Liver (tissue), 9 donors: ENCODE data around the gene OTOF. TPM values are rescaled to one million over a fixed set of nuclear protein-coding genes. Genes with fewer than 3 reads are reported as not detected.

Experiments
- DNase-seq: peaks from one replicate; pipeline ENCODE4 v3.0.0-alpha.2; 2017; ENCODE audit warnings: low spot score
- H3K27ac ChIP-seq, 2 donors: one replicate each; pipeline ENCODE4 v1.7.0; 2013; ENCODE audit warnings: inconsistent platforms in 2 of 2, low read length in 2 of 2, control low read depth in 1 of 2, low read depth in 1 of 2, mild to moderate bottlenecking in 1 of 2
- H3K27me3 ChIP-seq, 4 donors: one replicate each; pipeline versions ENCODE4 v1.6.1 to v1.7.0; 2013; ENCODE audit warnings: low read length in 3 of 4, inconsistent platforms in 1 of 4, mild to moderate bottlenecking in 1 of 4, moderate library complexity in 1 of 4; ENCODE audit not compliant: control insufficient read depth in 4 of 4, insufficient read depth in 4 of 4
- H3K36me3 ChIP-seq, 4 donors: one replicate each; pipeline versions ENCODE4 v1.6.1 to v1.7.0; 2013; ENCODE audit warnings: low read length in 3 of 4, mild to moderate bottlenecking in 3 of 4, low read depth in 1 of 4, moderate library complexity in 1 of 4; ENCODE audit not compliant: control insufficient read depth in 4 of 4, insufficient read depth in 3 of 4
- H3K4me1 ChIP-seq, 4 donors: one replicate each; pipeline versions ENCODE4 v1.6.1 to v1.7.0; 2013; ENCODE audit warnings: low read length in 3 of 4, mild to moderate bottlenecking in 3 of 4, moderate library complexity in 1 of 4; ENCODE audit not compliant: control insufficient read depth in 4 of 4, insufficient read depth in 4 of 4
- H3K4me3 ChIP-seq, 3 donors: one replicate each; pipeline versions ENCODE4 v1.6.1 to v1.7.0; 2013; ENCODE audit warnings: low read length in 3 of 3, control low read depth in 1 of 3, low read depth in 1 of 3, mild to moderate bottlenecking in 1 of 3
- H3K9ac ChIP-seq, 2 donors: one replicate each; pipeline ENCODE4 v1.7.0; 2013; ENCODE audit warnings: low read length in 2 of 2, mild to moderate bottlenecking in 2 of 2, moderate library complexity in 2 of 2, control low read depth in 1 of 2, low read depth in 1 of 2
- H3K9me3 ChIP-seq, 4 donors: one replicate each; pipeline versions ENCODE4 v1.6.1 to v1.7.0; 2013; ENCODE audit warnings: low read length in 3 of 4; ENCODE audit not compliant: control insufficient read depth in 4 of 4
- EGR1 ChIP-seq, 2 donors: IDR thresholded peaks; 2 replicates each; pipeline ENCODE4 v1.6.1; 2016 to 2018; ENCODE audit warnings: antibody characterized with exemption in 2 of 2, low read depth in 2 of 2
- FOXA1 ChIP-seq: IDR thresholded peaks from 2 replicates; pipeline ENCODE4 v1.6.1; 2016; ENCODE audit warnings: antibody characterized with exemption
- HNF4G ChIP-seq: IDR thresholded peaks from 2 replicates; pipeline ENCODE4 v1.6.1; 2016; ENCODE audit warnings: antibody characterized with exemption
- JUND ChIP-seq, 2 donors: IDR thresholded peaks; 2 replicates each; pipeline ENCODE4 v1.6.1; 2016; ENCODE audit warnings: antibody characterized with exemption in 2 of 2
- REST ChIP-seq: IDR thresholded peaks from 2 replicates; pipeline ENCODE4 v1.6.1; 2016; ENCODE audit warnings: antibody characterized with exemption, mild to moderate bottlenecking
- RXRA ChIP-seq, 2 donors: IDR thresholded peaks; 2 replicates each; pipeline ENCODE4 v1.6.1; 2017 to 2018; ENCODE audit warnings: antibody characterized with exemption in 2 of 2, mild to moderate bottlenecking in 1 of 2
- SP1 ChIP-seq: IDR thresholded peaks from 2 replicates; pipeline ENCODE4 v1.6.1; 2018; ENCODE audit warnings: antibody characterized with exemption, mild to moderate bottlenecking
- YY1 ChIP-seq: IDR thresholded peaks from 2 replicates; pipeline ENCODE4 v1.6.1; 2016; ENCODE audit warnings: antibody characterized with exemption, mild to moderate bottlenecking
- ZBTB33 ChIP-seq: IDR thresholded peaks from 2 replicates; pipeline ENCODE4 v1.6.1; 2016; ENCODE audit warnings: antibody characterized with exemption
- WGBS: extraction: QIAGEN DNeasy Blood & Tissue Kit; methylation state at CpG from one replicate; pipeline ENCODE4 v1.1.7; 2013; 5-methylcytosine and 5-hydroxymethylcytosine counted together
- polyA plus RNA-seq, 2 donors: library from polyadenylated mRNA; stranded (reverse) in 1 of 2; unstranded in 1 of 2; fragments of 200-250 nt in 1 of 2; fragments of >200 nt in 1 of 2; fragmentation: Nextera tagmentation in 1 of 2; extraction: Ambion mirVana in 1 of 2; gene quantifications; one replicate each; pipeline versions ENCODE4 v1.2.1 to v1.2.3, GENCODE V29; 2013 to 2015
- total RNA-seq, 2 donors: library from RNA; depleted of rRNA; stranded (reverse); fragments of >200 nt; gene quantifications; one replicate each; pipeline ENCODE4 v1.2.3, GENCODE V29; 2014
- TF ChIP-seq, protein P1 (sequence below): IDR thresholded peaks from 2 replicates; pipeline ENCODE4 v1.6.1; 2016; ENCODE audit warnings: antibody characterized with exemption
- TF ChIP-seq, protein P2 (sequence below): fragments of 150-350 bp; IDR thresholded peaks from 2 replicates; pipeline ENCODE4 v1.5.1; 2017; ENCODE audit warnings: improper control_type of control experiment, low read depth, low read length; ENCODE audit not compliant: missing input control
- donor health status: healthy.
- donor health status: healthy.
- donor health status: healthy.
- donor health status: healthy.
- donor health status: healthy.

OTOF gene
- total and polyA plus RNA-seq, 4 donors = 0.06 to 0.28 (median 0.07) TPM; not detected in 1

DNA sequence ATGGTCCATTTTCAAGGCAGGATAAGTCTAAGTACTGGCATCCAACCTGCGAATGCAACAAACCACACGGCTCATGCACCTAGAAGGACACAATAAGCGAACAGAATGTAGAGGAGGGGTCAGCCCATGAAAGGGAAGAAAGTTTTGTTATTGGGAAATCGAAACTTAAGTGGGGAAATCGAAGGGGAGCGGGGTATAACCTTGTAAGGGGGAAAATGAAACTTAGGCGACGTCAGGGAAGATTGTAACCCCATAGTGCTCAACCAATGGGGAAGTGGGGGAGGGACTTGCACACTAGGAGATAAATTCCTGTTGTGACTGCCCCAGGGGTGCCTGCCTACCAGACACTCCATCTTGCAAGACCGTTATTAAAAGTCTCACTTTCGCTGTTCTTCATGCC lies 15.6 kb upstream of the OTOF start:
- no peaks in the 10 kb centered on the region for H3K27me3 ChIP-seq
- TF ChIP-seq JUND (IDR thresholded peaks at IDR 0.05) (no peak), SP1 (no peak)
- H3K36me3 ChIP-seq = no peaks in the 10 kb centered on the region
- H3K27ac ChIP-seq = no peak overlapping the region
- DNase-seq = no peak
- H3K9ac ChIP-seq = no peak overlapping the region
- WGBS = 90% methylated on average over 10 of the region's 10 CpGs
- H3K4me1 ChIP-seq = peaks cover 0 to 14% (median 8%) of the 10 kb centered on the region in 4 donors
- H3K4me3 ChIP-seq = no peak overlapping the region
- no peaks in the 10 kb centered on the region for H3K9me3 ChIP-seq

- WGBS = 92% methylated on average over 7 of the region's 7 CpGs
These were observed 15.0 kb upstream of the OTOF start for GRCh38 chr2:26492749-26493515.

More at GRCh38 chr2:26492749-26493515, 15.0 kb upstream of the OTOF start:
- H3K9me3 ChIP-seq = no peaks in the 10 kb centered on the region
- DNase-seq = no peak
- H3K27me3 ChIP-seq = no peaks in the 10 kb centered on the region
- H3K4me1 ChIP-seq = peaks cover 0 to 14% (median 8%) of the 10 kb centered on the region in 4 donors
- H3K36me3 ChIP-seq = no peaks in the 10 kb centered on the region
- TF ChIP-seq, protein P1, sequence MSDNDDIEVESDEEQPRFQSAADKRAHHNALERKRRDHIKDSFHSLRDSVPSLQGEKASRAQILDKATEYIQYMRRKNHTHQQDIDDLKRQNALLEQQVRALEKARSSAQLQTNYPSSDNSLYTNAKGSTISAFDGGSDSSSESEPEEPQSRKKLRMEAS = no peak
- TF ChIP-seq ZBTB33 = no peak
- no peak for TF ChIP-seq FOXA1
- TF ChIP-seq REST = no peak
- TF ChIP-seq, protein P2, sequence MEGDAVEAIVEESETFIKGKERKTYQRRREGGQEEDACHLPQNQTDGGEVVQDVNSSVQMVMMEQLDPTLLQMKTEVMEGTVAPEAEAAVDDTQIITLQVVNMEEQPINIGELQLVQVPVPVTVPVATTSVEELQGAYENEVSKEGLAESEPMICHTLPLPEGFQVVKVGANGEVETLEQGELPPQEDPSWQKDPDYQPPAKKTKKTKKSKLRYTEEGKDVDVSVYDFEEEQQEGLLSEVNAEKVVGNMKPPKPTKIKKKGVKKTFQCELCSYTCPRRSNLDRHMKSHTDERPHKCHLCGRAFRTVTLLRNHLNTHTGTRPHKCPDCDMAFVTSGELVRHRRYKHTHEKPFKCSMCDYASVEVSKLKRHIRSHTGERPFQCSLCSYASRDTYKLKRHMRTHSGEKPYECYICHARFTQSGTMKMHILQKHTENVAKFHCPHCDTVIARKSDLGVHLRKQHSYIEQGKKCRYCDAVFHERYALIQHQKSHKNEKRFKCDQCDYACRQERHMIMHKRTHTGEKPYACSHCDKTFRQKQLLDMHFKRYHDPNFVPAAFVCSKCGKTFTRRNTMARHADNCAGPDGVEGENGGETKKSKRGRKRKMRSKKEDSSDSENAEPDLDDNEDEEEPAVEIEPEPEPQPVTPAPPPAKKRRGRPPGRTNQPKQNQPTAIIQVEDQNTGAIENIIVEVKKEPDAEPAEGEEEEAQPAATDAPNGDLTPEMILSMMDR = no peak
- no peak for TF ChIP-seq YY1
- no peak for TF ChIP-seq SP1
- no peak for TF ChIP-seq RXRA (IDR thresholded peaks at IDR 0.05)
- no peak for TF ChIP-seq HNF4G
- no peak for TF ChIP-seq EGR1 (IDR thresholded peaks at IDR 0.05; ENCODE audit: low read depth in 2 of 2)
- H3K4me3 ChIP-seq = no peak overlapping the region
- no peak overlapping the region for H3K9ac ChIP-seq
- no peak overlapping the region for H3K27ac ChIP-seq
